Adipose tissue (tissue), 3 donors: Measurements from ENCODE around the gene ATP6V1B1. TPM values are rescaled to one million over a fixed set of nuclear protein-coding genes. Genes with fewer than 3 reads are reported as not detected.

Source experiments
- H3K27ac ChIP-seq: one replicate; pipeline ENCODE4 v1.5.1; 2013; ENCODE audit warnings: low read depth, low read length
- WGBS, 3 donors: extraction: QIAGEN DNeasy Blood & Tissue Kit; methylation state at CpG; one replicate each; pipeline ENCODE4 v1.1.7; 2013; 5-methylcytosine and 5-hydroxymethylcytosine counted together
- polyA plus RNA-seq, 3 donors: library from polyadenylated mRNA; stranded (reverse); fragments of 200-250 nt; gene quantifications; one replicate each; pipeline ENCODE4 v1.2.3, GENCODE V29; 2013
- donor health status: healthy with polysubstance abuse.
- donor health status: Bipolar disorder and iron deficiency.
- donor health status: healthy.

Gene ATP6V1B1
- polyA plus RNA-seq, 3 donors = 1.2 to 4.2 (median 1.9) TPM

GRCh38 chr2:70981421-70981820, 45.7 kb downstream of the ATP6V1B1 start:
- 75 to 89% (median 83%) methylated on average over 2 of the region's 2 CpGs for WGBS, 3 donors
- H3K27ac ChIP-seq = no peak overlapping the region

- H3K27ac ChIP-seq = no peak overlapping the region
- 86 to 93% (median 91%) methylated on average over 14 of the region's 14 CpGs for whole genome bisulfite sequencing, 3 donors
Observed at GRCh38 chr2:70981866-70982810, 46.4 kb downstream of the ATP6V1B1 start.

- 95 to 96% (median 95%) methylated on average over 3 of the region's 3 CpGs for WGBS, 3 donors
- no peak overlapping the region for H3K27ac ChIP-seq
Observed at GRCh38 chr2:70982971-70983370, 47.3 kb downstream of the ATP6V1B1 start.

- WGBS, 3 donors = 87 to 94% (median 91%) methylated on average over 8 of the region's 8 CpGs
- no peak overlapping the region for H3K27ac ChIP-seq
Observed at GRCh38 chr2:70983506-70984227, 48.0 kb downstream of the ATP6V1B1 start.

GRCh38 chr2:70984228-70984575, 48.5 kb downstream of the ATP6V1B1 start:
- WGBS, 3 donors = 61 to 95% (median 64%) methylated on average over 3 of the region's 3 CpGs
- no peak overlapping the region for H3K27ac ChIP-seq

GRCh38 chr2:70984576-70985282, 49.0 kb downstream of the ATP6V1B1 start:
- WGBS, 3 donors = 24 to 31% (median 29%) methylated on average over 32 of the region's 32 CpGs
- no peak overlapping the region for H3K27ac ChIP-seq

- WGBS, 3 donors = 64 to 75% (median 67%) methylated on average over 5 of the region's 5 CpGs
- H3K27ac ChIP-seq = no peak overlapping the region
Observed at GRCh38 chr2:70985283-70985688, 49.6 kb downstream of the ATP6V1B1 start.

GRCh38 chr2:70985956-70986355, 50.3 kb downstream of the ATP6V1B1 start:
- no peak overlapping the region for H3K27ac ChIP-seq
- 87 to 100% (median 96%) methylated on average over 1 of the region's 1 CpG for WGBS, 3 donors

- 81 to 87% (median 87%) methylated on average over 4 of the region's 4 CpGs for WGBS, 3 donors
Observed at GRCh38 chr2:70986499-70987189, 50.9 kb downstream of the ATP6V1B1 start.

GRCh38 chr2:70987386-70987785, 51.7 kb downstream of the ATP6V1B1 start:
- WGBS, 3 donors = 18 to 82% (median 58%) methylated on average over 1 of the region's 1 CpG
- no peak overlapping the region for H3K27ac ChIP-seq

More at GRCh38 chr2:70986499-70987189, 50.9 kb downstream of the ATP6V1B1 start:
- H3K27ac ChIP-seq = no peak overlapping the region

- no peak overlapping the region for H3K27ac ChIP-seq
- 58 to 68% (median 63%) methylated on average over 4 of the region's 4 CpGs for WGBS, 3 donors
Observed at GRCh38 chr2:70988151-70988550, 52.5 kb downstream of the ATP6V1B1 start.

- WGBS, 3 donors = 86 to 90% (median 88%) methylated on average over 16 of the region's 16 CpGs
Observed at GRCh38 chr2:70988726-70989648, 53.3 kb downstream of the ATP6V1B1 start.

GRCh38 chr2:70990216-70990615, 54.5 kb downstream of the ATP6V1B1 start:
- 77 to 85% (median 82%) methylated on average over 5 of the region's 5 CpGs for WGBS, 3 donors

More at GRCh38 chr2:70988726-70989648, 53.3 kb downstream of the ATP6V1B1 start:
- H3K27ac ChIP-seq = no peak overlapping the region

GRCh38 chr2:70991142-70991541, 55.4 kb downstream of the ATP6V1B1 start:
- WGBS, 3 donors = 88 to 93% (median 90%) methylated on average over 5 of the region's 5 CpGs
- H3K27ac ChIP-seq = no peak overlapping the region

More at GRCh38 chr2:70990216-70990615, 54.5 kb downstream of the ATP6V1B1 start:
- no peak overlapping the region for H3K27ac ChIP-seq

GRCh38 chr2:70991742-70992141, 56.0 kb downstream of the ATP6V1B1 start:
- no peak overlapping the region for H3K27ac ChIP-seq
- 87 to 89% (median 88%) methylated on average over 9 of the region's 9 CpGs for WGBS, 3 donors

GRCh38 chr2:70992945-70993853, 57.5 kb downstream of the ATP6V1B1 start:
- WGBS, 3 donors = 85 to 89% (median 86%) methylated on average over 12 of the region's 12 CpGs
- no peak overlapping the region for H3K27ac ChIP-seq
